Mucosa of rectum (tissue), 2 donors: ENCODE data around the gene DDX4.

Source experiments
- H3K27ac ChIP-seq, 2 donors: one replicate each; pipeline ENCODE4 v1.7.0; 2013; ENCODE audit warnings: inconsistent platforms in 2 of 2, low read depth in 2 of 2, low read length in 2 of 2
- H3K27me3 ChIP-seq, 2 donors: one replicate each; pipeline ENCODE4 v1.7.0; 2013; ENCODE audit warnings: low read length in 2 of 2; ENCODE audit not compliant: control insufficient read depth in 2 of 2, insufficient read depth in 2 of 2
- H3K36me3 ChIP-seq, 2 donors: one replicate each; pipeline ENCODE4 v1.7.0; 2013; ENCODE audit warnings: low read length in 2 of 2; ENCODE audit not compliant: control insufficient read depth in 2 of 2, insufficient read depth in 2 of 2
- H3K4me1 ChIP-seq, 2 donors: one replicate each; pipeline ENCODE4 v1.7.0; 2013; ENCODE audit warnings: low read length in 2 of 2, mild to moderate bottlenecking in 1 of 2; ENCODE audit not compliant: control insufficient read depth in 2 of 2, insufficient read depth in 2 of 2
- H3K4me3 ChIP-seq, 2 donors: one replicate each; pipeline ENCODE4 v1.7.0; 2013; ENCODE audit warnings: low read length in 2 of 2
- H3K9ac ChIP-seq, 2 donors: one replicate each; pipeline ENCODE4 v1.7.0; 2013; ENCODE audit warnings: low read length in 2 of 2, low read depth in 1 of 2, mild to moderate bottlenecking in 1 of 2
- H3K9me3 ChIP-seq, 2 donors: one replicate each; pipeline ENCODE4 v1.7.0; 2013; ENCODE audit warnings: low read length in 2 of 2; ENCODE audit not compliant: control insufficient read depth in 2 of 2
- donor health status: healthy.
- donor health status: Normal muscosa, but diverticular disease.

DDX4 gene

DNA sequence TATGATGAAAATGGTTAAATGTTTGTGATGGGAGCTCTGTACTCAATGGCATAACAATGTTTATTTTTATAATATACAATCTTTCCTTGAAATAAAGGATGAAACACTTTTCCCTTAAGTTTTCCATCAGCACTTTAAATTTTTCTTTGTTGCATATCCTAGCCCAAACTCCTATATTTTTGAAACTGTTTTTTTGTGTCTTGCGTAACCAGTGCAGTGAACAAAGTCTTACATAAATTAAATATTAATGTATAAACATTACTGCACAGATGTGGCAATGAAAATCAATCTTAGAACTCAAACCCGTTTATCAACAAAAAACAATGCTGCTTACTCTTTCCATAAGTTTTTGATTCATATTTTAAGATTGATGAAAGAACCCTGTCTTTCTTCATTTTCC lies 79.2 kb downstream of the DDX4 start:
- Histone ChIP-seq H3K27me3 (peaks cover 0 to 3% of the 10 kb centered on the region in 2 donors), H3K36me3 (no peaks in the 10 kb centered on the region), H3K4me1 (no peaks in the 10 kb centered on the region), H3K27ac (no peak overlapping the region), H3K9me3 (no peaks in the 10 kb centered on the region), H3K4me3 (no peak overlapping the region), H3K9ac (no peak overlapping the region)

- Histone ChIP-seq H3K27ac (no peak overlapping the region), H3K4me3 (no peak overlapping the region), H3K27me3 (peaks cover 0 to 7% of the 10 kb centered on the region in 2 donors), H3K9me3 (no peaks in the 10 kb centered on the region), H3K9ac (no peak overlapping the region), H3K4me1 (no peaks in the 10 kb centered on the region), H3K36me3 (no peaks in the 10 kb centered on the region)
Observed at GRCh38 chr5:55820488-55820887, 82.6 kb downstream of the DDX4 start.

GRCh38 chr5:55821731-55822512 lies 84.1 kb downstream of the DDX4 start:
- no peaks in the 10 kb centered on the region for H3K9me3 ChIP-seq
- H3K4me3 ChIP-seq = no peak overlapping the region
- H3K4me1 ChIP-seq = no peaks in the 10 kb centered on the region
- H3K27me3 ChIP-seq = peaks cover 0 to 7% of the 10 kb centered on the region in 2 donors
- H3K27ac ChIP-seq = no peak overlapping the region
- no peaks in the 10 kb centered on the region for H3K36me3 ChIP-seq
- no peak overlapping the region for H3K9ac ChIP-seq

- Histone ChIP-seq H3K36me3 (no peaks in the 10 kb centered on the region), H3K27me3 (peaks cover 0 to 7% of the 10 kb centered on the region in 2 donors), H3K4me3 (no peak overlapping the region), H3K9ac (no peak overlapping the region), H3K9me3 (no peaks in the 10 kb centered on the region), H3K4me1 (no peaks in the 10 kb centered on the region), H3K27ac (no peak overlapping the region)
Observed at GRCh38 chr5:55823151-55823796, 85.4 kb downstream of the DDX4 start.

DNA sequence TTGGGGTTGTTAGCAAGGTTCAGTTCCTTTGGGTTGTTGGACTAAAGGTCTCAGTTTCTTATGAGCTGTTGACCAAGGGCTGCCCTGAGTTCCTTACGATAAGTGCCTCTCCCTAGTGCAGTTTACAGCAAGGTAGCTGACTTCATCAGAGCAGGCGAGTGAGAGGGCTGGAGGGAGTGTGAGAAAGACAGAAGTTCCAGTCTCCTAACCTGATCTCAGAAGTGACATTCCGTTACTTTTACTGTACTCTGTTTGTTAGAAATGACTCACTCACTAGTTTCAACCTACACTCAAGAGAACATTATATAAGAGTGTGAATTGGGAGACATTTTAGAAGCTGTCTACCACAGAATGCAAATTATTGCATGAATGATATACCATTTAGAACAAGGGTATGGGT lies 92.1 kb downstream of the DDX4 start:
- Histone ChIP-seq H3K9ac (no peak overlapping the region), H3K9me3 (no peaks in the 10 kb centered on the region), H3K4me1 (no peaks in the 10 kb centered on the region), H3K27ac (no peak overlapping the region), H3K27me3 (no peaks in the 10 kb centered on the region), H3K4me3 (no peak overlapping the region), H3K36me3 (no peaks in the 10 kb centered on the region)

DNA sequence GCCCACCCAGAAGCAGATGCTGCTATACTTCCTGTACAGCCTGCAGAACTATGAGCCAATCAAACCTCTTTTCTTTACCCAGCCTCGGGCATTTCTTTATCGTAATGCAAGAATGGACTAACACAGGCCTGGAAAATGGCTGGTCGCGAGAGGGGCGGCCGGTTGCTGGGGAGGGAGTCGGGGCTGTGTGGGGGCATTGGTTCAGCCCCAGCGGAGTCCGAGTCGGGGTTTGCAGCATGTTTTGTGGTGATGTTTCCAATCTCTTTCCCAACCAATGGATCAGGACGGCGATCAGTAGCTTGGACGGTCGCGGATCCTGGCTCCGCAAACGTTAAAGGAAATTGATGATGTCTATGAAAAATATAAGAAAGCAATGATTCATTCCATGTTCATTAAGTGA lies 94.6 kb downstream of the DDX4 start:
- Histone ChIP-seq H3K36me3 (no peaks in the 10 kb centered on the region), H3K4me3 (no peak overlapping the region), H3K27ac (no peak overlapping the region), H3K4me1 (no peaks in the 10 kb centered on the region), H3K9ac (no peak overlapping the region), H3K27me3 (no peaks in the 10 kb centered on the region), H3K9me3 (no peaks in the 10 kb centered on the region)

DNA sequence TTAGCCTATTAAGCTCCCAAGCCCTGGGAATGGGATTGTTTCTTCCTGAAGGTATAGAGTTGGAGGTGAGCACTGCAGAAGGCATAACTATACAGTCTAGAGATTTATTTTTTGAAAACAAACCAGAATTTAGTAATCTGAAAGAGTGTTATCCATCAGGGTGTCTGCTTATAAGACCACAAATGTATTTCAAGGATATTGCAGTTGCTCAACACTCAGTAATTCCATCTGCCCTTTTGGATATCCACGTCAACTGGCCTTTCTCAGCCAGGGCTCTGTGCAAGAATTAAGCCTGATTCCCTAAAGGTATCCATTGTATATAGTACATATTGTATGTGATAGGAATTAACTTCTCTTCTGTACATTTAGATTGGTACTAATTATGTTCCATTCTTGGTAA lies 98.3 kb downstream of the DDX4 start:
- Histone ChIP-seq H3K27me3 (no peaks in the 10 kb centered on the region), H3K36me3 (no peaks in the 10 kb centered on the region), H3K9me3 (no peaks in the 10 kb centered on the region), H3K27ac (no peak overlapping the region), H3K9ac (no peak overlapping the region), H3K4me3 (no peak overlapping the region), H3K4me1 (no peaks in the 10 kb centered on the region)

GRCh38 chr5:55841976-55842375 lies 104.1 kb downstream of the DDX4 start:
- H3K27ac ChIP-seq = no peak overlapping the region
- H3K4me3 ChIP-seq = no peak overlapping the region
- peaks cover 0 to 3% of the 10 kb centered on the region in 2 donors for H3K27me3 ChIP-seq
- H3K9ac ChIP-seq = no peak overlapping the region
- no peaks in the 10 kb centered on the region for H3K9me3 ChIP-seq
- H3K4me1 ChIP-seq = no peaks in the 10 kb centered on the region
- H3K36me3 ChIP-seq = no peaks in the 10 kb centered on the region

GRCh38 chr5:55847837-55848236 lies 110.0 kb downstream of the DDX4 start:
- Histone ChIP-seq H3K36me3 (no peaks in the 10 kb centered on the region), H3K4me1 (no peaks in the 10 kb centered on the region), H3K9ac (no peak overlapping the region), H3K27me3 (peaks cover 0 to 3% of the 10 kb centered on the region in 2 donors), H3K4me3 (no peak overlapping the region), H3K9me3 (no peaks in the 10 kb centered on the region), H3K27ac (no peak overlapping the region)

GRCh38 chr5:55848783-55849182 lies 110.9 kb downstream of the DDX4 start:
- no peak overlapping the region for H3K9ac ChIP-seq
- no peak overlapping the region for H3K4me3 ChIP-seq
- H3K27ac ChIP-seq = no peak overlapping the region
- H3K4me1 ChIP-seq = no peaks in the 10 kb centered on the region
- no peaks in the 10 kb centered on the region for H3K9me3 ChIP-seq
- H3K36me3 ChIP-seq = no peaks in the 10 kb centered on the region
- H3K27me3 ChIP-seq = peaks cover 0 to 3% of the 10 kb centered on the region in 2 donors
